Endothelial cell of umbilical vein (primary cell): ENCODE measurements around the gene MPG. TPM values are rescaled to one million over a fixed set of nuclear protein-coding genes. Genes with fewer than 3 reads are reported as not detected.

ENCODE experiments used
- BruUV-seq: library from RNA; stranded (reverse); fragments of 400-500 nt; replicated peaks from 2 replicates; lab custom pipeline; 2021; lab: Mats Ljungman, UMichigan
- CTCF ChIA-PET: fragments of 300-600, 350-600 bp; sonication (Branson Sonifier 250); formaldehyde crosslinking; loops from one replicate; lab custom pipeline; 2021; ENCODE audit warnings: antibody characterized with exemption, inconsistent platforms; lab: Charles Lee
- POLR2A ChIA-PET: fragments of 300-600, 350-600 bp; sonication (Branson Sonifier 250); formaldehyde crosslinking; loops from one replicate; lab custom pipeline; 2021; ENCODE audit warnings: antibody characterized with exemption, inconsistent platforms; lab: Charles Lee
- DNase-seq: peaks from one replicate; pipeline ENCODE4 v3.0.0-alpha.2; 2011; ENCODE audit warnings: low read depth, low spot score
- FAIRE-seq: peaks from 2 replicates; lab custom pipeline; 2011; peaks lifted over from hg19 to GRCh38; lab: Jason Lieb, UNC
- H2AFZ ChIP-seq: 2 replicates; pipeline ENCODE4 v1.6.0; 2012; ENCODE audit warnings: low read depth, low read length, control low read depth, inconsistent platforms
- H3K27ac ChIP-seq: 2 replicates; pipeline ENCODE4 v1.5.1; 2011; ENCODE audit warnings: low read depth, mild to moderate bottlenecking, control low read depth, low read length, moderate library complexity; ENCODE audit not compliant: insufficient read depth
- H3K27me3 ChIP-seq, 2 experiments: 2 replicates each; pipeline versions ENCODE4 v1.6.0 to v1.6.1; 2011; ENCODE audit warnings: low read length in 2 of 2, mixed read lengths in 1 of 2; ENCODE audit not compliant: control insufficient read depth in 2 of 2, insufficient read depth in 2 of 2
- H3K36me3 ChIP-seq, 2 experiments: 2 replicates in 1 of 2; 3 replicates in 1 of 2; pipeline ENCODE4 v1.5.1; 2011; ENCODE audit warnings: low read length in 2 of 2, mild to moderate bottlenecking in 1 of 2, moderate library complexity in 1 of 2; ENCODE audit not compliant: control insufficient read depth in 2 of 2, insufficient read depth in 2 of 2; ENCODE audit errors: extremely low read depth in 1 of 2
- H3K4me1 ChIP-seq: 3 replicates; pipeline ENCODE4 v1.5.1; 2011; ENCODE audit warnings: mild to moderate bottlenecking, low read length; ENCODE audit not compliant: control insufficient read depth, insufficient read depth; ENCODE audit errors: extremely low read depth
- H3K4me2 ChIP-seq: 2 replicates; pipeline ENCODE4 v1.6.1; 2011; ENCODE audit warnings: low read length, control low read depth, mixed read lengths; ENCODE audit not compliant: insufficient read depth
- H3K4me3 ChIP-seq, 3 experiments: fragments of 200-600 bp in 1 of 3; sonication (generic), shearing (Covaris generic) in 1 of 3; replicated peaks in 1 of 3; 2 replicates each; pipeline ENCODE4 v1.5.1; 2011 to 2016; ENCODE audit warnings: control low read depth in 3 of 3, low read length in 3 of 3, mild to moderate bottlenecking in 2 of 3, inconsistent platforms in 1 of 3, low read depth in 1 of 3, moderate library complexity in 1 of 3; ENCODE audit not compliant: insufficient read depth in 1 of 3
- H3K79me2 ChIP-seq: 2 replicates; pipeline ENCODE4 v1.6.0; 2012; ENCODE audit warnings: low read length, inconsistent platforms; ENCODE audit not compliant: control insufficient read depth, insufficient read depth
- H3K9ac ChIP-seq: replicated peaks from 2 replicates; pipeline ENCODE3; 2011; ENCODE audit warnings: low read length, control low read depth; ENCODE audit not compliant: insufficient read depth; ENCODE audit errors: extremely low read depth
- H3K9me1 ChIP-seq: replicated peaks from 3 replicates; pipeline ENCODE4 v1.6.0; 2011; ENCODE audit warnings: mild to moderate bottlenecking, low read length; ENCODE audit not compliant: control insufficient read depth, insufficient read depth; ENCODE audit errors: extremely low read depth
- H3K9me3 ChIP-seq: replicated peaks from 2 replicates; pipeline ENCODE4 v1.5.1; 2012; ENCODE audit warnings: low read length, inconsistent platforms; ENCODE audit not compliant: control insufficient read depth, insufficient read depth
- H4K20me1 ChIP-seq: replicated peaks from 2 replicates; pipeline ENCODE3; 2011; ENCODE audit warnings: mild to moderate bottlenecking, low read length; ENCODE audit not compliant: control insufficient read depth, insufficient read depth; ENCODE audit errors: extremely low read depth
- EZH2 ChIP-seq: IDR thresholded peaks from 2 replicates; pipeline ENCODE4 v1.6.1; 2012; ENCODE audit warnings: borderline replicate concordance, low read depth, mild to moderate bottlenecking, moderate library complexity, low read length, inconsistent platforms; ENCODE audit not compliant: severe bottlenecking
- FOS ChIP-seq: IDR thresholded peaks from 2 replicates; pipeline ENCODE4 v1.6.1; 2011; ENCODE audit warnings: mild to moderate bottlenecking, low read length, moderate library complexity, borderline replicate concordance; ENCODE audit not compliant: insufficient read depth
- GATA2 ChIP-seq: IDR thresholded peaks from 2 replicates; pipeline ENCODE4 v1.7.0; 2011; ENCODE audit warnings: low read depth, mild to moderate bottlenecking, moderate library complexity, mixed read lengths, low read length; ENCODE audit not compliant: insufficient read length, insufficient read depth
- MYC ChIP-seq: IDR thresholded peaks from one replicate; pipeline ENCODE4 v1.6.1; 2011; ENCODE audit warnings: mild to moderate bottlenecking, low read depth, low read length
- POLR2A ChIP-seq: IDR thresholded peaks from 2 replicates; pipeline ENCODE4 v1.6.1; 2012; ENCODE audit warnings: low read depth, mild to moderate bottlenecking, control low read depth, low read length
- POLR2AphosphoS5 ChIP-seq: IDR thresholded peaks from 2 replicates; pipeline ENCODE4 v1.6.1; 2012; ENCODE audit warnings: low read depth, mild to moderate bottlenecking, control low read depth, low read length, moderate library complexity; ENCODE audit not compliant: insufficient read depth
- dilution Hi-C: fragments of 300-500 bp; cut with MboI; formaldehyde crosslinking; loops from one replicate; pipeline ENCODE4 v1.15.0; 2019; ENCODE audit warnings: low sequenced_read_pairs; ENCODE audit not compliant: extremely low pct_ligation_motif_present
- intact Hi-C: fragments of 100-400 bp; cut with micrococcal nuclease; formaldehyde crosslinking; loops from one replicate; pipeline ENCODE4 v1.10.0; 2022
- polyA plus RNA-seq, 4 experiments: library from polyadenylated mRNA; depleted of rRNA in 3 of 4; stranded (reverse) in 3 of 4; unstranded in 1 of 4; fragments of >200 nt; gene quantifications; 2 replicates each; pipeline versions ENCODE4 v1.2.1 to v1.2.3, GENCODE V29; 2011 to 2012; ENCODE audit warnings: missing spikeins in 1 of 4
- total RNA-seq: library from RNA; stranded (reverse); gene quantifications from 2 replicates; pipeline ENCODE4 v1.2.3, GENCODE V29; 2021
- TF ChIP-seq, protein P1 (sequence below), 2 donors: IDR thresholded peaks; 1 replicate in 1 of 2; 2 replicates in 1 of 2; pipeline ENCODE4 v1.5.1; 2011; ENCODE audit warnings: low read length in 2 of 2, mild to moderate bottlenecking in 2 of 2, moderate library complexity in 2 of 2, control low read depth in 1 of 2, inconsistent platforms in 1 of 2, low read depth in 1 of 2; ENCODE audit not compliant: insufficient read depth in 1 of 2; ENCODE audit errors: extremely low read depth in 1 of 2
- TF ChIP-seq, protein P2 (sequence below): IDR thresholded peaks from 2 replicates; pipeline ENCODE4 v1.6.1; 2011; ENCODE audit not compliant: insufficient read depth, insufficient read length

Gene MPG
- total and polyA plus RNA-seq, 2 donors (not counting 3 experiments of a cell fraction or from before 2014, with no cell fraction given) = 70.5 to 140 TPM

DNA sequence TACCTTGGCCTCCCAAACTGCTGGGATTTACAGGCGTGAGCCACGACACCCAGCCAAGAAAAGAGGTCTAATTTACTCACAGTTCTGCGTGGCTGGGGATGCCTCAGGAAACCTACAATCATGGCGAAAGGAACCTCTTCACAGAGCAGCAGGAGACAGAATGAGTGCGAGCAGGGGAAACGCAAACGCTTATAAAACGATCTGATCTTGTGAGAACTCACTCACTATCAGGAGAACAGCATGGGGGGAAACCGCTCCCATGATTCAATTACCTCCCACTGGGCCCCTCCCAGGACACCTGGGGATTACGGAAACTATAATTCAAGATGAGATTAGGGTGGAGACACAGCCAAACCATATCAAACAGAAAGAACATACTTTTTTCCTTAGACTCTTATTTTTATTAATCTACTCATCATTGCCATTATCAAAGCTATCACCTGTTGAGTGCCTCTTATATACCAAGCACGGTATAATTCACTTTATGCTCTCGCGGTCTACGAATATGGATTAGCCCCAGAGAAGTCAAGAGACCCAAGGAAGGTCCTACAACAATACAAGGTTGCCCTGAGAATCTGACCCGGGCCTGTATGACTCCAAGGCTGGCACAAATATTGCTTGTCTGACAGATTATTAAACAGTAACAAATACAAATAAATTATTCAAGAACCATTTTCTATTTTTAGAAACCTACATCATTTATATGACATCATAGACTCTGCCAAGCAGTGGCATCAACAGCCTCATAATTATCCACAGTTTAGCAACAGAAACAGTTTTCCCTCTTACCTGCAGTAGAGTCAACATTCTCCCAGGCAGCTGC, 27.0 kb upstream of the MPG start:
- Histone ChIP-seq H3K9ac (no peak overlapping the region), H3K4me1 (peaks cover 5% of the 10 kb centered on the region), H3K79me2 (peaks cover 16% of the 10 kb centered on the region), H2AFZ (no peak overlapping the region), H3K4me3 (no peak overlapping the region), H3K27ac (no peak overlapping the region), H3K27me3 (no peaks in the 10 kb centered on the region), H3K4me2 (no peak overlapping the region), H3K9me1 (no peaks in the 10 kb centered on the region), H3K9me3 (no peaks in the 10 kb centered on the region), H3K36me3 (peaks cover 3 to 6% of the 10 kb centered on the region in 2 experiments), H4K20me1 (no peaks in the 10 kb centered on the region)
- dilution Hi-C loops (no loop called here), intact Hi-C loops (no loop called here)
- FAIRE-seq (no peak), DNase-seq (no peak)
- ChIA-PET POLR2A (no interaction called here), CTCF (no interaction called here)
- TF ChIP-seq MYC (no peak), FOS (no peak), POLR2AphosphoS5 (no peak), POLR2A (no peak), EZH2 (no peak), GATA2 (no peak)
- TF ChIP-seq, protein P1, sequence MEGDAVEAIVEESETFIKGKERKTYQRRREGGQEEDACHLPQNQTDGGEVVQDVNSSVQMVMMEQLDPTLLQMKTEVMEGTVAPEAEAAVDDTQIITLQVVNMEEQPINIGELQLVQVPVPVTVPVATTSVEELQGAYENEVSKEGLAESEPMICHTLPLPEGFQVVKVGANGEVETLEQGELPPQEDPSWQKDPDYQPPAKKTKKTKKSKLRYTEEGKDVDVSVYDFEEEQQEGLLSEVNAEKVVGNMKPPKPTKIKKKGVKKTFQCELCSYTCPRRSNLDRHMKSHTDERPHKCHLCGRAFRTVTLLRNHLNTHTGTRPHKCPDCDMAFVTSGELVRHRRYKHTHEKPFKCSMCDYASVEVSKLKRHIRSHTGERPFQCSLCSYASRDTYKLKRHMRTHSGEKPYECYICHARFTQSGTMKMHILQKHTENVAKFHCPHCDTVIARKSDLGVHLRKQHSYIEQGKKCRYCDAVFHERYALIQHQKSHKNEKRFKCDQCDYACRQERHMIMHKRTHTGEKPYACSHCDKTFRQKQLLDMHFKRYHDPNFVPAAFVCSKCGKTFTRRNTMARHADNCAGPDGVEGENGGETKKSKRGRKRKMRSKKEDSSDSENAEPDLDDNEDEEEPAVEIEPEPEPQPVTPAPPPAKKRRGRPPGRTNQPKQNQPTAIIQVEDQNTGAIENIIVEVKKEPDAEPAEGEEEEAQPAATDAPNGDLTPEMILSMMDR (IDR thresholded peaks at IDR 0.05; ENCODE audit: extremely low read depth in 1 of 2, insufficient read depth in 1 of 2, low read depth in 1 of 2, low read length in 2 of 2) = no peak
- TF ChIP-seq, protein P2, sequence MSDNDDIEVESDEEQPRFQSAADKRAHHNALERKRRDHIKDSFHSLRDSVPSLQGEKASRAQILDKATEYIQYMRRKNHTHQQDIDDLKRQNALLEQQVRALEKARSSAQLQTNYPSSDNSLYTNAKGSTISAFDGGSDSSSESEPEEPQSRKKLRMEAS = no peak
- no TSS peak for BruUV-seq
